ENCODE data around the gene IFT74. TPM values are rescaled to one million over a fixed set of nuclear protein-coding genes. Genes with fewer than 3 reads are reported as not detected.

The IFT74 gene
- total RNA-seq, 4 donors from 2014 or later = 12.3 to 16.6 (median 14.2) TPM

DNA sequence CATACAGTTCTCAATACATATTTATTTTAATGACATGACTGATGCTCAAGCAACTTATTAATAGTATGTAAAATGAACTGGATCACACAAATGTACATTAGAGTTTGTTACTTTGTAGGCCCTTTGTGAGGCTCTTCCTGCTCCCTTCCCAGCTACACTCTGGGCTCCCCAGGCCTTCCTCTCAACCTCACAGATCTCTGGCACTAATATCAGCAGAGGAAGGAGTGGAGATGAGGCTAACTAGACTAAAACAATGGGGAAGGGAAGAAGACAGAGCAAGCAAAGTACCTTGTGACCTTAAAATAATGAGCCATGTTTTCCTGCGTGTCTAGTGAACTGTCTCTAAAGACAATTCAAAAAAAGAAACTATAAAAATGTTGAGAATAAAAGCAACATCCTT is 122.5 kb downstream of the IFT74 start:
- H3K4me1 ChIP-seq = no peaks in the 10 kb centered on the region
- no peaks in the 10 kb centered on the region for H3K27me3 ChIP-seq
- no peak overlapping the region for H3K4me3 ChIP-seq
- TF ChIP-seq POLR2A (IDR thresholded peaks at IDR 0.05; ENCODE audit: low read depth) = no peak
- TF ChIP-seq, protein P1, sequence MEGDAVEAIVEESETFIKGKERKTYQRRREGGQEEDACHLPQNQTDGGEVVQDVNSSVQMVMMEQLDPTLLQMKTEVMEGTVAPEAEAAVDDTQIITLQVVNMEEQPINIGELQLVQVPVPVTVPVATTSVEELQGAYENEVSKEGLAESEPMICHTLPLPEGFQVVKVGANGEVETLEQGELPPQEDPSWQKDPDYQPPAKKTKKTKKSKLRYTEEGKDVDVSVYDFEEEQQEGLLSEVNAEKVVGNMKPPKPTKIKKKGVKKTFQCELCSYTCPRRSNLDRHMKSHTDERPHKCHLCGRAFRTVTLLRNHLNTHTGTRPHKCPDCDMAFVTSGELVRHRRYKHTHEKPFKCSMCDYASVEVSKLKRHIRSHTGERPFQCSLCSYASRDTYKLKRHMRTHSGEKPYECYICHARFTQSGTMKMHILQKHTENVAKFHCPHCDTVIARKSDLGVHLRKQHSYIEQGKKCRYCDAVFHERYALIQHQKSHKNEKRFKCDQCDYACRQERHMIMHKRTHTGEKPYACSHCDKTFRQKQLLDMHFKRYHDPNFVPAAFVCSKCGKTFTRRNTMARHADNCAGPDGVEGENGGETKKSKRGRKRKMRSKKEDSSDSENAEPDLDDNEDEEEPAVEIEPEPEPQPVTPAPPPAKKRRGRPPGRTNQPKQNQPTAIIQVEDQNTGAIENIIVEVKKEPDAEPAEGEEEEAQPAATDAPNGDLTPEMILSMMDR (IDR thresholded peaks at IDR 0.05) = no peak
- no peak for TF ChIP-seq POLR2AphosphoS5 (IDR thresholded peaks at IDR 0.05)
- no peak for TF ChIP-seq EP300 (IDR thresholded peaks at IDR 0.05)
- peaks cover 0 to 22% (median 0%) of the 10 kb centered on the region in 4 donors for H3K36me3 ChIP-seq
- no peaks in the 10 kb centered on the region for H3K9me3 ChIP-seq
- H3K27ac ChIP-seq (replicated peaks in 1 of 4) = no peak overlapping the region
- intact Hi-C loops (cut with DNase I) = no loop called here
- 43% methylated on average over 1 of the region's 1 CpG for whole genome bisulfite sequencing
- no peak for DNase-seq (ENCODE audit: extremely low spot score)

DNA sequence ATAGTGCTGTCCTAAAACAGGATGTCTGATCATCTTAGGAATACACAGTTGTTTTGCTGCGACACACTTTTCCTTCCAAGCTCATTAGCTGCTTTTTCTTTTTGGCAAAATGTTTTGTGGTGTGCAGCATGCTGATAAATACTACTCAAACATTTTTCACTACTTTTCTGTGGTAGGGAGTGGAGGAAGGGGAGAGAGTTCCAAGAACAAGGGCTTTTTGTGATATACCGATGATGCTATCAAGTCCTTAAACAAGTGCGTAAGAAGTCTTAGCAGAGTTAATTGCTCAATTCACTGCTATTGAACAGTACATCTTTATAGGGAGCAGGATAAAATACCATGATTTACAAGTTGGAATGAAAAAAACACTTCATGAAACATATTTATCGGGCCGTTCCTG is 129.2 kb downstream of the IFT74 start:
- no peaks in the 10 kb centered on the region for H3K9me3 ChIP-seq
- no peaks in the 10 kb centered on the region for H3K27me3 ChIP-seq
- no peak overlapping the region for H3K27ac ChIP-seq (replicated peaks in 1 of 4)
- DNase-seq (ENCODE audit: extremely low spot score) = no peak
- WGBS = 83% methylated on average over 5 of the region's 5 CpGs
- H3K36me3 ChIP-seq = no peaks in the 10 kb centered on the region
- no peak overlapping the region for H3K4me3 ChIP-seq
- no peak for TF ChIP-seq POLR2A (IDR thresholded peaks at IDR 0.05; ENCODE audit: low read depth)
- TF ChIP-seq POLR2AphosphoS5 (IDR thresholded peaks at IDR 0.05) = no peak
- TF ChIP-seq, protein P1 (IDR thresholded peaks at IDR 0.05) = no peak
- no peak for TF ChIP-seq EP300 (IDR thresholded peaks at IDR 0.05)
- peaks cover 5 to 12% (median 10%) of the 10 kb centered on the region in 4 donors for H3K4me1 ChIP-seq
- intact Hi-C loops (cut with DNase I) = no loop called here

DNA sequence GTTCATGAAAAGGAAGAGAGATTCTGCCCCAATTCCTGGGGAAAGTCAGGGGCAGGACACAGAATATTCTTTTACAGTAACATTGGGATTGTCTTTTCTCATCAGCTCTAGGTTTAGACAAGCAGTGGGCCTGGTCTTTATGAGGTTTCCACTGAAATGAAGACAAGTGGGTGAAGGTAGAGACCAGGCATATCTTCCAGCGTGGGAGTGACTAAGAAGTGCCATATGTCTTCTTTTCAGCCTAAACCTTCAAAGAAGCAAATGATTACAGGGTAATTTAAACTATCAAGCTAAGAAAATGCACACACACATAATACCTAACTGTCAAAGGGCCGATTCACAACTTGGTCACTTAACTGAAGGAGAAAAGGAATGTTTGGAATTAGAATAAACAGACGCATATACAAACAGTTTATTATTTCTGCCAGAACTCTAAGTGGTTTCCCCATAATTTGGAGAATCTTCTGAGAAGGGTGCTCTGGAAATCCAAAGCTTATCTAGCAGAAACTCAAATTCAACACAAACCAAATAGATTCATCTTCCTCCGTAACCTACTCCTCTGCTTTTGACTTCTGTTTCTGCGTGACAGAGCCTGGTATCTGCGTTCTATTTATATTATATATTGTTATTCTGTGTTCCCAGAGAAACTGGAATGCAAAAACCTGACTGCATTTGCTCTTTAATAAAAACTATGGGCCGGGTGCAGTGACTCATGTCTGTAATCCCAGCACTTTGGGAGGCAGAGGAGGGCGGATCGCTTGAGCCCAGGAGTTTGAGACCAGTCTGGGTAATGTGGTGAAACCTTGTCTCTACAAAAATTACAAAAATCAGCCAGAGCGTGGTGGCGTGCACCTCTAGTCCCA is 130.8 kb downstream of the IFT74 start:
- WGBS = 55% methylated on average over 11 of the region's 11 CpGs
- no peak for DNase-seq (ENCODE audit: extremely low spot score)
- peaks cover 5 to 12% (median 10%) of the 10 kb centered on the region in 4 donors for H3K4me1 ChIP-seq
- no peak overlapping the region for H3K4me3 ChIP-seq
- intact Hi-C loops (cut with DNase I) = no loop called here
- TF ChIP-seq POLR2A (IDR thresholded peaks at IDR 0.05; ENCODE audit: low read depth) = no peak
- TF ChIP-seq, protein P1 (IDR thresholded peaks at IDR 0.05) = no peak
- no peaks in the 10 kb centered on the region for H3K9me3 ChIP-seq
- no peaks in the 10 kb centered on the region for H3K27me3 ChIP-seq
- H3K36me3 ChIP-seq = no peaks in the 10 kb centered on the region
- peak overlapping the region in 1 of 4 donors; percentile 50 for H3K27ac ChIP-seq (replicated peaks in 1 of 4)

DNA sequence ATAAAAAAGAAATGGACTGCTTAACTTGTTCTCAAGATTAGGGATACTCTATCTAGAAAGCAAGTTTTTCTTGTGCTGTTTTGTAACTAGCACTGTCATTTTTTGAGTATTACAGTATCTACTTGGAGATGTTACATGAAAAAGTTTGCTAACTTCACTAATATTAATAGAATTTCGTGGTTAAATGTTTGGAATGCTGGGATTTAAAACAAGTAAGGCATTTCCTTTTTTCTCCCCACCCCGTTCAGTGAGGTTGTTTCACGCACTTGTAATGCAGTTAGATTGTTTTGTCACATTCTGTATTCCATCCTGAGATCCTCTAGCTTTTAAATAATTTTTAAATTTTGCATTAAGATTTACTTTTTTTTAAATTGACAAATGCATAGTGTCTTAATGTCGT is 132.8 kb downstream of the IFT74 start:
- 65% methylated on average over 4 of the region's 4 CpGs for WGBS
- DNase-seq (ENCODE audit: extremely low spot score) = no peak
- H3K36me3 ChIP-seq = no peaks in the 10 kb centered on the region
- H3K27me3 ChIP-seq = no peaks in the 10 kb centered on the region
- peaks cover 5 to 12% (median 10%) of the 10 kb centered on the region in 4 donors for H3K4me1 ChIP-seq
- no peak overlapping the region for H3K27ac ChIP-seq (replicated peaks in 1 of 4)
- H3K4me3 ChIP-seq = no peak overlapping the region
- intact Hi-C loops (cut with DNase I) = no loop called here
- H3K9me3 ChIP-seq = no peaks in the 10 kb centered on the region
- TF ChIP-seq, protein P1 (IDR thresholded peaks at IDR 0.05) = no peak
- TF ChIP-seq POLR2AphosphoS5 (IDR thresholded peaks at IDR 0.05) (no peak), POLR2A (IDR thresholded peaks at IDR 0.05; ENCODE audit: low read depth) (no peak), EP300 (IDR thresholded peaks at IDR 0.05) (no peak)
